CD4-positive, alpha-beta T cell treated with Interleukin-2 at 100 ng/mL for 4 hours (primary cell): ENCODE measurements around the gene BLTP2.
A peak's percentile ranks its signal among the peaks of the same experiment; 100 is the strongest.
"Not testable (repeated sequence)": the region's sequence is repeated elsewhere in the genome, so short reads cannot be mapped to it uniquely, and the experiment has no call there.

Source experiments
- DNase-seq: peaks from one replicate; pipeline ENCODE4 v3.0.0-alpha.2; 2020; ENCODE audit warnings: low spot score

BLTP2 gene

GRCh38 chr17:28644787-28645575 lies at the start of gene BLTP2:
Gene BLTP2, minus strand, starts transcription at chr17:28645158. Its CDS starts 102 bp downstream, at chr17:28645056.
- DNase-seq: peak; percentile 95

DNA sequence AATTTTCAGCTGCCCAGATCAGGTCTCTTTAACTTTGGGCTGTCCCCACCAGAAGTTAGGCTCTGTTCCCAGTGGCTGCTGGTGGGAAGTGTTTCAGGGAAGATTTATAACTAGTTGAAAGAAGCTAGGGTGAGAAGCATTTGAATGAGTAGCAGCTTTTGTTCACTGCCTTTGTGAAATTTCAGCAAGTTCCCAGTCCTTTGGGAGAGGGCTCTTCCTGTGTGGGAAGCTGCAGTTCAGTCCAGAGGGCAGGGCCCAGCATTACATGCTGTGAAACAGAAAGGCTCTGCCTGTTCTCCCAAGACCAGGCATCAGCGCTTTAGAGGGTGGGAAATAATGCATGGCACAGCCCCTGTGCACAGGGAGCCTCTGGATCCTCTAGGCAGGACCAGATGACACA lies 48.9 kb upstream of the BLTP2 start:
- DNase-seq: no peak

DNA sequence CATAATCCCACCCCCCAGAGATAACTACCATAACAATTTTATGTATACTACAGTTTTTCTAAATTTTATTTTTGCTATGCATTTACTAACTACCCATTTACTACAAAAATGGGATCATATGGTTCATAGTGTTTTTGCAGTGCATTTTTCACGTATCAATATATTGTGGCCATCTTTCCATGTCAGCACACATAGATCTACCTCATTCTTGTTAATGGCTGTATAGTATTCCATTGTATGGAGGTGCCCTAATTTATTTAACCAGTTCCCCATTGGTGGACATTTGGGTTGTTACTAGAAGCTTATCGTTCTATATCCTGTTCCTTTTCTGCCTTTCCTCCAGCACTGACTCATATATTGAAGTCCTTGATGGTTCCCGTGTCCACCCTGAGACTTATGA lies 44.1 kb upstream of the BLTP2 start:
- DNase-seq: no peak

DNA sequence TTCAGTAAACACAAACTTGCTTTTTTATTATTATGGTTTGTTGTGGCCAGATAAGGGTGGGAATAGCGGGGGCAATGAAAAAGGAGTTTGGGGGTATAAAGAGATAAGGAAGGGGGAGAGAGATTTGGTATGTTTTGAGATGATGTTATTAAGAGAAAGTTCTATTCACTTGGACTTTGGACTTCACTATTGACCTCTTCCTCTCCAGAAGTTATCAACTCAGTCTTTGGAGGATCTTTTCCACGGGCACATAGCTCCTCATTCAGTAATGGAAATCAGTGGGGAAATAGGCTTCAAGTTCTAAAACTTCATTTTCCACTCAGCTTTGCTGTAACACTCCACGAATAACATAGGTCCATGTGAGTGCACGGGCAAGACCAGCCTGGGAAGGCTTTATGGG lies 43.5 kb upstream of the BLTP2 start:
- no peak for DNase-seq

- no peak for DNase-seq
Measured at GRCh38 chr17:28686296-28686695, 41.3 kb upstream of the BLTP2 start.

DNA sequence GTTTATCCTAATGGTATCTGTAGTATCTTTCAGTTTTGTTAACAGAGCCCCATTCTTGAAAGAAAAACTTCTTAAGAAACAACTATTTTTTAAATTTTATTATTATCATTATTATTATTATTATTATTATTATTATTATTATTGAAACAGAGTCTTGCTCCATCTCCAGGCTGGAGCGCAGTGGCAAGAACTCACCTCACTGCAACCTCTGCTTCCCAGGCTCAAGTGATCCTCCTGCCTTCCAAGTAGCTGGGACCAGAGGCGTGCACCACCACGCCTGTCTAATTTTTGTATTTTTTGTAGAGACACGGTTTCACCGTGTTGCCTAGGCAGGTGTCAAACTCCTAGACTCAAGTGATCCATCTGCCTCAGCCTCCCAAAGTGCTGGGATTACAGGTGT lies 40.4 kb upstream of the BLTP2 start:
- no peak for DNase-seq

- DNase-seq: no peak
Measured at GRCh38 chr17:28684963-28685362, 40.0 kb upstream of the BLTP2 start.

- no peak for DNase-seq
Measured at GRCh38 chr17:28682655-28683054, 37.7 kb upstream of the BLTP2 start.

DNA sequence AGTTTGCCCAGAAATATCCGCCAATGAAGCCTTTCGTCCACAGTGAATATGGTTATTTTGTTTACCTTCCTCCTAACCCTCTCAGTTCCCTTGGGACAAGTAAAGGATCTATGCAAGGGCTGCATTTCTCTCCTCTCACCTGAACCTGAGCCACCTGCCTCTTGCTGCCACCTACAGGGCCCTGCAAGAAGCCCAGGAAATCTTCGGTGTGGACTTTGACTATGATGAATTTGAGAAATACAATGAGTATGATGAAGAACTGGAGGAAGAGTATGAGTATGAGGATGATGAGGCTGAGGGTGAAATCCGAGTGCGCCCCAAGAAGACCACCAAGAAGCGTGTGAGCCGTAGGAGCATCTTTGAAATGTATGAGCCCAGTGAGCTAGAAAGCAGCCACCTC lies 31.0 kb upstream of the BLTP2 start:
- DNase-seq: no peak

DNA sequence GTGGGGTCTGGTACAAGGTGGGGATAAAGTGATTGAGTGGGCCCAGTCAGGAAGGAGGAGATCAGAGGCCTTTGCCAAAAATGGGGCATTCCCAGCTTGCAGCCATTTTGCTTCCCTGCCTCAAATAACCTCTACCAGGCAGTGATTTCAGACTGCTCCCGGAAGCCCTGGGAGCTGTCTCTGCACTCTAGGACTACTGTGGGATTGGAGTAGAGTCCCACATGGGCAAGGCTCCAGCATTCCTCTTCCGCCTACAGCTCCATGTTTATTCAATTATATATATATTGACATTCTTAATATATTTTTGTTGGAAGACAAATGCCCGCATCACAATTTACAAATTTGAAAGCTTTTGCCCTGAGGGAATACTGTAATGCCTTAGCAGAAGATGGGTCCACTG lies 30.5 kb upstream of the BLTP2 start:
- no peak for DNase-seq

- DNase-seq: no peak
Measured at GRCh38 chr17:28669918-28670317, 25.0 kb upstream of the BLTP2 start.

DNA sequence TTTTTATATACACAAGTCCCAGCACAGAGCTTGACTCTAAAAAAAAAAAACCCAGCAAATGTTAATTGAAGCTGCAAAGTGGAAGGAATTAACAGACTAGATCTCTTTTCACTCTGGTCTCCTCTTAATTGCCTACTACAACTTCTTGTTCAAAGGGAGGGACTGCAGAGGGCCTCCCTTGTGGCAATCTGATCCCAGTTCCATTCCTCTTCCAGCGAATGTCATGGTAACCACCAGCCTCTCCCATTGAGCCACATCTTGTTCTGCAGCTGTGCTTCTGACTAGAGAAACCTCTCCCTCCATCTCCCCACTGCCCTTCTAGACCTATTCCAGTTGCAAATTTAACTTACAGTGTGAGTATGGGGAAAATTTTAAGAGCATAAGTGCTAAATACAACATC lies 22.9 kb upstream of the BLTP2 start:
- DNase-seq: no peak

DNA sequence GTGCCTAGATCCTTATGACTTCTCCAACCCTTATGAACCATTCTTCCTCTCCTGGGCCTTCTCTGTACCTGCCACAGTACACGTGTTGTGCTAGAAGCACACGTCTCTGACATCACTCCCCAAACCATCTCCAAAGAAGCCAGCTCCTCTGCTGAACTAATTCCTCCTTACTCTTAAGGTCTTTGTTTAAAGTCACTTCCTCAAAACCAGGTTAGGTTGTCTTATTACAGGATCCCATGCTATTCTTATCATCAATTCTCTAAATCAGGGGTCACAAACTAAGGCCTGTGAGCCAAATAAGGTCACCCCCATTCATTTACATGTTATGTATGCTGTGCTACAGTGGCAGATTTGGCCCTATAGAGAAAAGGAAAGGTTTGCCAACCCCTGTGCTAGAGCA lies 21.0 kb upstream of the BLTP2 start:
- no peak for DNase-seq

DNA sequence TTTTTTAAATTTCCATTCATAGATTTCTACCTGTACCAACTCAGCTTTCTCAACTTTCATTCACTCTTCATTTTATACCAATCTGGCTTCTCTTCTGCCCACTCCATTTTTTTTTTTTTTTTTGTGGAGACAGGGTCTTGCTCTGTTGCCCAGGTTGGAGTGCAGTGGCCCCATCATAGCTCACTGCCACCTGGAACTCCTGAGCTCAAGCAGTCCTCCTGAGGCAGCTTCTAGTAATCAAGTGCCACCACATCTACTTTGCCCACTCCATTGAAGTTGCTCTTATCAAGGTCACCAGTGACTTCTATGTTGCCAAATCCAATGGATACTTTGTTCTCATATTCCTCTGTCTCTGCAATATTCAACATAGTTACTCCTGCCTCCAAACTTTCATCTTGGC lies 18.8 kb upstream of the BLTP2 start:
- no peak for DNase-seq

DNA sequence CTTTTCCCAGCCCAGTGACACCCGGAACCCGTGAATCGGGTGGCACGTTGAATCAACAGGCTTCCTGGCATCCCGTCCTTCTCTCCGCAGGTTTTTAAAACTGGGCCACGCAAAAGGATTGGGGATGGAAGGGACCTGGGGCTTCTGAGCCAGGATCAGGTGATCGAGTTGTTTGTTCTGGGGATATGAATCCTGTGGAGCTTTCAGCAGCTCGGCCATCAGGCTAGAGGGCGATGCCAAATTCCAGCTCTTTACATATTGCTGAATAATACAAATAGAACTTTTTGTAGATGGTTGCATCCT lies 17.5 kb upstream of the BLTP2 start:
- DNase-seq: no peak

DNA sequence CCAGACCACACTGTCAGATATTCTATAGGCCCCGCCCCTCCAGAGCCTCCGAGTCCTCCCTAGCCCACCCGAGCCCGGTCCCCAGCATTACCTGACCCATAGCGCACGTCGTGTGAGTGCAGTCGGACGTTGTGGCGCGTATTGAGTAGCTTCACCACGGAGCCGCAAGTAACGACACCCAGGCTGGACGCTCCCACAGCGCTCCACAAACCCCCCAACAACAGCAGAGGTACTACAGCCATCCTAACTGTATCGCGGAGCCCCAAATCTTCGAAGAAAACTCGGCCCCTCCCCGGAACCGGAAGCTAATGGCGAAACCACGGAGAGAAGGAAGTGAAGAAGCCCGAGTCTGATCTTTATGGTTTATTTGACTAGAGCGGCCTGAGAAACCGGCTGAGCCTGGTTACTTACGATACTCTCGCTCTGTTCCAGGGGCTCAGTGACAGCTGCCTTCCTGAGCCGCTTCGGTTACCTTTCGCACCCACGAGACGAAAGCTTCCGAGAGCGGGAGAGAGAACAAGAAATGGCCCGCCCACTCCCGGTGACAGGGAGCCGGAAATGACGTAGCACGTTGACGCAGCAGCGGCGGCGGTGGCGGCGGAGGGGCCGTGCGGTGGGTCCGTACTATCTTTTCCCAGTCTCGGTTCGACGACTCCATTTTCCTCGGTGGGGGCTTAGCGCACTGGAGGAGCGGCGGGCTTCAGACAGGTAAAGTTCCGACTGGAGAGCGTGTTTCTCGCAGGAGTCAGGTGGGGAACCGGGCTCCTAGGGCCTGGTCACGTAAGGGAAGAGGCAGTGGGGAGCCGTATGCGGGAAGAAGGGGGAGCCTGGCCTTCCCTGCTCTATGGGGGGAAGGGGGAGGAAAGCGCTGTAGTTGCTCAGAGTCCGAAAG lies 16.9 kb upstream of the BLTP2 start, which contains the start of the genes SDF2 and SUPT6H:
Gene SDF2 (minus strand): TSS at position 272 of the 892 bp plus-strand sequence. CDS start 30 bp downstream, at position 242.
Gene SUPT6H (plus strand): TSS at position 571 of the 892 bp plus-strand sequence. CDS start 11,197 bp downstream, outside the sequence.
- DNase-seq: peak; percentile 90

GRCh38 chr17:28659497-28659881 lies 14.5 kb upstream of the BLTP2 start:
- DNase-seq: not testable (repeated sequence)

DNA sequence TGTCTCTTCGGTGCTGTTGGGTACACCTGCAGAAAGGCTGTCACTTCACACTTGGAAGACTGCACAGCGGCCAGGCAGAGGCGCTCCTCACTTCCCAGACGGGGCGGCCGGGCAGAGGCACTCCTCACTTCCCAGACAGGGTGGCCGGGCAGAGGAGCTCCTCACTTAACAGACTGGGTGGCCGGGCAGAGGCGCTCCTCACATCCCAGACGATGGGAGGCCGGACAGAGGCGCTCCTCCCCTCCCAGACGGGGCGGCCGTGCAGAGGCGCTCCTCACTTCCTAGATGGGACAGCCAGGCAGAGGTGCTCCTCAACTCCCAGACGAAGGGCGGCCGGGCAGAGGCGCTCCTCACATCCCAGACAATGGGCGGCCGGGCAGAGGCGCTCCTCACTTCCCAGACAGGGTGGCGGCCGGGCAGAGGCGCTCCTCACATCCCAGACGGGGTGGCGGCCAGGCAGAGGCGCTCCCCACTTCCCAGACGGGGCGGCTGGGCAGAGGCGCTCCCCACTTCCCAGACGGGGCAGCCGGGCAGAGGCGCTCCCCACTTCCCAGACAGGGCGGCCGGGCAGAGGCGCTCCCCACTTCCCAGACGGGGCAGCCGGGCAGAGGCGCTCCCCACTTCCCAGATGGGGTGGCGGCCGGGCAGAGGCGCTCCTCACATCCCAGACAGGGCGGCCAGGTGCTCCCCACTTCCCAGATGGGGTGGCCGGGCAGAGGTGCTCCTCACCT lies 14.0 kb upstream of the BLTP2 start:
- not testable (repeated sequence) for DNase-seq

GRCh38 chr17:28658342-28658741 lies 13.4 kb upstream of the BLTP2 start:
- DNase-seq: not testable (repeated sequence)

GRCh38 chr17:28657756-28658155 lies 12.8 kb upstream of the BLTP2 start:
- DNase-seq: no peak

GRCh38 chr17:28655160-28655559 lies 10.2 kb upstream of the BLTP2 start:
- no peak for DNase-seq

- no peak for DNase-seq
Measured at GRCh38 chr17:28648698-28649097, 3.7 kb upstream of the BLTP2 start.
